A673 (cell line): Measurements from ENCODE around the gene FAM219B.

ENCODE experiments used
- CTCF ChIP-seq: fragments of 300-800, 200-600 bp; sonication (generic); conservative IDR thresholded peaks from 2 replicates; pipeline ENCODE4 v1.5.1; 2017; ENCODE audit warnings: low read depth, mild to moderate bottlenecking, antibody characterized with exemption, low read length, moderate library complexity, mixed read lengths
- EZH2 ChIP-seq: fragments of 200-600 bp; sonication (generic); IDR thresholded peaks from 2 replicates; pipeline ENCODE4 v1.6.1; 2017; ENCODE audit warnings: borderline replicate concordance, low read depth, mild to moderate bottlenecking, mixed read lengths, antibody characterized with exemption, low read length; ENCODE audit not compliant: poor library complexity, severe bottlenecking

GRCh38 chr15:74904190-74904805 is 2.4 kb downstream of the FAM219B start:
- TF ChIP-seq CTCF = no peak
- no peak for TF ChIP-seq EZH2
